K562 (cell line): ENCODE results near the gene AFF1. TPM values are rescaled to one million over a fixed set of nuclear protein-coding genes. Genes with fewer than 3 reads are reported as not detected.

ENCODE experiments used
- CREM ChIP-seq: IDR thresholded peaks from 2 replicates; pipeline ENCODE4 v1.6.1; 2014; ENCODE audit warnings: antibody characterized with exemption, low read depth
- ETV6 ChIP-seq, 3 experiments: fragments of 150-350 bp in 1 of 3; sonication (generic) in 1 of 3; formaldehyde crosslinking in 1 of 3; IDR thresholded peaks; 2 replicates each; pipeline versions ENCODE4 v1.6.1 to v1.8.0; 2014 to 2022; ENCODE audit warnings: borderline replicate concordance in 2 of 3, low read depth in 2 of 3, antibody characterized with exemption in 1 of 3, low read length in 1 of 3, mild to moderate bottlenecking in 1 of 3, missing genetic modification reagents in 1 of 3
- KDM5B ChIP-seq: fragments of 200-600 bp; sonication (generic); IDR thresholded peaks from 2 replicates; pipeline ENCODE4 v1.6.1; 2012; ENCODE audit warnings: low read depth, mild to moderate bottlenecking, moderate library complexity, low read length, control low read depth, inconsistent platforms; ENCODE audit not compliant: insufficient replicate concordance
- L3MBTL2 ChIP-seq: fragments of 450-650 bp; IDR thresholded peaks from 2 replicates; pipeline ENCODE4 v1.6.1; 2016; ENCODE audit warnings: mild to moderate bottlenecking, moderate library complexity
- MCM3 ChIP-seq: fragments of 450-650 bp; IDR thresholded peaks from 2 replicates; pipeline ENCODE4 v1.6.1; 2016
- NFE2 ChIP-seq: IDR thresholded peaks from 2 replicates; pipeline ENCODE4 v1.6.1; 2014; ENCODE audit warnings: antibody characterized with exemption, low read depth
- NFRKB ChIP-seq: fragments of 450-650 bp; IDR thresholded peaks from 2 replicates; pipeline ENCODE4 v1.6.1; 2016; ENCODE audit warnings: low read depth
- PHF21A ChIP-seq: fragments of 450-650 bp; IDR thresholded peaks from 2 replicates; pipeline ENCODE4 v1.6.1; 2017; ENCODE audit warnings: low read depth, borderline replicate concordance
- PML ChIP-seq: IDR thresholded peaks from 2 replicates; pipeline ENCODE4 v1.6.1; 2012; ENCODE audit warnings: low read length, inconsistent platforms
- SMAD1 ChIP-seq: fragments of 150-350 bp; IDR thresholded peaks from 2 replicates; pipeline ENCODE4 v1.6.1; 2014; ENCODE audit warnings: low read length, low read depth; ENCODE audit not compliant: partially characterized antibody
- SMARCE1 ChIP-seq: fragments of 450-650 bp; IDR thresholded peaks from 2 replicates; pipeline ENCODE4 v1.7.1; 2016; ENCODE audit warnings: mild to moderate bottlenecking
- SP1 ChIP-seq: sonication (generic); formaldehyde crosslinking; IDR thresholded peaks from 2 replicates; pipeline ENCODE4 v1.8.1; 2022; ENCODE audit warnings: mild to moderate bottlenecking, missing genetic modification reagents
- SRF ChIP-seq, 2 experiments: fragments of 250-450, 450-650 bp in 1 of 2; sonication (Bioruptor Pico) in 1 of 2; sonication (generic) in 1 of 2; formaldehyde crosslinking; IDR thresholded peaks; 2 replicates each; pipeline versions ENCODE4 v1.5.0 to v1.5.1; 2020 to 2022; ENCODE audit warnings: mild to moderate bottlenecking in 1 of 2, missing genetic modification reagents in 1 of 2
- STAG1 ChIP-seq: sonication (generic); formaldehyde crosslinking; IDR thresholded peaks from 2 replicates; pipeline ENCODE4 v1.5.0; 2020; ENCODE audit warnings: missing genetic modification reagents, borderline replicate concordance
- TBL1XR1 ChIP-seq, 2 experiments: IDR thresholded peaks; 2 replicates each; pipeline ENCODE4 v1.6.1; 2012; ENCODE audit warnings: improper control_type of control experiment in 2 of 2, low read length in 2 of 2, mild to moderate bottlenecking in 1 of 2
- polyA plus RNA-seq, 8 experiments: library from polyadenylated mRNA; depleted of rRNA in 4 of 8; stranded (reverse) in 5 of 8; unstranded in 3 of 8; fragments of >200 nt; fragmentation: Nextera tagmentation in 2 of 8; fragmentation: Illumina TruSeq in 1 of 8; extraction: Ambion mirVana in 2 of 8; extraction: Trizol in 1 of 8; gene quantifications; 2 replicates each; pipeline versions ENCODE4 v1.2.1 to v1.2.3, GENCODE V29; 2011 to 2014; ENCODE audit warnings: inconsistent platforms in 1 of 8, missing spikeins in 1 of 8
- total RNA-seq, 7 experiments: library from RNA; depleted of rRNA in 6 of 7; stranded (reverse); fragments of >200 nt in 6 of 7; fragmentation: Illumina TruSeq in 2 of 7; extraction: Trizol in 2 of 7; gene quantifications; 2 replicates each; pipeline versions ENCODE4 v1.2.1 to v1.2.3, GENCODE V29; 2011 to 2021; ENCODE audit warnings: low replicate concordance in 1 of 7
- TF ChIP-seq, protein P1 (sequence below), 2 experiments: IDR thresholded peaks; 2 replicates each; pipeline ENCODE4 v1.6.1; 2011; ENCODE audit warnings: borderline replicate concordance in 1 of 2, control low read depth in 1 of 2, low read depth in 1 of 2, low read length in 1 of 2, mild to moderate bottlenecking in 1 of 2, mixed read lengths in 1 of 2, moderate library complexity in 1 of 2; ENCODE audit not compliant: insufficient read depth in 1 of 2, insufficient read length in 1 of 2, poor library complexity in 1 of 2, severe bottlenecking in 1 of 2; ENCODE audit errors: extremely low read depth in 1 of 2
- TF ChIP-seq, protein P2 (sequence below), 3 experiments: fragments of 200-800 bp in 1 of 3; fragments of 250-450 bp in 1 of 3; fragments of 450-650 bp in 1 of 3; sonication (Bioruptor Pico) in 1 of 3; sonication (Bioruptor generic) in 1 of 3; formaldehyde crosslinking in 1 of 3; IDR thresholded peaks; 2 replicates each; pipeline versions ENCODE4 v1.6.1 to v1.8.0; 2016 to 2022; ENCODE audit warnings: mild to moderate bottlenecking in 2 of 3, missing genetic modification characterization in 2 of 3, missing compliant biosample characterization in 1 of 3, moderate library complexity in 1 of 3
- TF ChIP-seq, protein P3 (sequence below), 2 experiments: IDR thresholded peaks; 2 replicates each; pipeline ENCODE4 v1.6.1; 2012; ENCODE audit warnings: improper control_type of control experiment in 2 of 2, low read depth in 2 of 2, low read length in 2 of 2, borderline replicate concordance in 1 of 2

The AFF1 gene
- total and polyA plus RNA-seq, 9 of the 15 experiments (the other 6 are each of a cell fraction or from before 2014, with no cell fraction given): 4.1 to 47.5 (median 17.2) TPM

DNA sequence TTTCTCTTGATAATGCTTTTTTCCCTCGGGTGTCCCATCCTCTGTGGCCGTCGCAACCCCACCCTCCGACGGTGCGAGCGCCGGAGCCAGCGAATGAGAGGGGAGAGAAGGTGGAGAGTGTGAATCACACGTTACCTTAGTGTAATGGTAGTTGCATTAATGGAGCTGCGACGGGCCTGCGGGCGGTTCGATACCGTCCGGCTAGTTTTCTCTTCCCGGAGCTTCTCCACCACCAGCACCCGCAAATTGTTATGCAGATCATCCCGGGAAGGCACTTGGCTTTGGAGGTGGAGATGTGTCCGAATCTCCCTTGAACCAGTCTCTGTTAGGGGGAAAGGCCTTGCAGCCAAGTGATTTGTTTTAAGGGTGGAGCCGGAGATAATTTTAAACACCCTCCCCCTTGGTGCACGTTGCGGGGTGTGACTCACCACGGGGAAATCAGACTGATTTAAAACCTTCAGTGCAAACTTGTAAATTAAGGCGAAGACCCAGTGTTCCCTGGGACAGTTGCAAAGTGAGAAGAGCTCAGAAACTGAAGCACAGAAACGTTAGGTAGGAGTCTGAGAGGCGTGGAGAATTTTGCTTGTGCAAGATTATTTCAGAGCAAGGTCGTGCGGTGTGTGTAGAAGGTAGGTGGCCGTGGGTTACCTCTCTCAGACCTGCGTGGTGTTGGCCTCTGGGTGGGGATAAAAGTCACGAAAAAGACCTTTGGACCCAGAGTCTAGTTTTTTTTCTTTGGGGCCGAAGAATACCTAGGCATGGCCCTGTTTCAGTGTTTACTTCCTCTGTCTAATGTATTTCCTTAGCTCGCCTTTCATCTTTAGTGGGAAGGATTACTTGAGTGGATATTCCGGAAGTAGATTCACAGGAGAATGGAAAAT is 1.3 kb downstream of the AFF1 start (continued):
- peak; percentile 86 for TF ChIP-seq L3MBTL2
- TF ChIP-seq, protein P1, sequence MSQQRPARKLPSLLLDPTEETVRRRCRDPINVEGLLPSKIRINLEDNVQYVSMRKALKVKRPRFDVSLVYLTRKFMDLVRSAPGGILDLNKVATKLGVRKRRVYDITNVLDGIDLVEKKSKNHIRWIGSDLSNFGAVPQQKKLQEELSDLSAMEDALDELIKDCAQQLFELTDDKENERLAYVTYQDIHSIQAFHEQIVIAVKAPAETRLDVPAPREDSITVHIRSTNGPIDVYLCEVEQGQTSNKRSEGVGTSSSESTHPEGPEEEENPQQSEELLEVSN (IDR thresholded peaks at IDR 0.05; ENCODE audit: borderline replicate concordance in 1 of 2, extremely low read depth in 1 of 2, insufficient read depth in 1 of 2, insufficient read length in 1 of 2, low read depth in 1 of 2, low read length in 1 of 2, poor library complexity in 1 of 2, severe bottlenecking in 1 of 2): peak; percentile 25 to 49
- TF ChIP-seq KDM5B: peak; percentile 57
- TF ChIP-seq SP1 (CRISPR knock-in tag): peak; percentile 35; the same call in 1 of the 2 replicates
- TF ChIP-seq MCM3: no peak
- TF ChIP-seq NFRKB: 0 out of 2 replicates have a peak, but pooled peaks have one; percentile 12
- TF ChIP-seq TBL1XR1 (IDR thresholded peaks at IDR 0.05; ENCODE audit: low read length in 2 of 2): peak in 1 of 2 experiments; percentile 65; a peak in 2 of 4 replicates
- TF ChIP-seq ETV6 (IDR thresholded peaks at IDR 0.05; ENCODE audit: borderline replicate concordance in 1 of 2, low read depth in 2 of 2, low read length in 1 of 2): no peak; a peak in 1 of 4 replicates
- no peak for TF ChIP-seq ETV6 (CRISPR knock-in tag; IDR thresholded peaks at IDR 0.05; ENCODE audit: borderline replicate concordance)
- TF ChIP-seq, protein P2, sequence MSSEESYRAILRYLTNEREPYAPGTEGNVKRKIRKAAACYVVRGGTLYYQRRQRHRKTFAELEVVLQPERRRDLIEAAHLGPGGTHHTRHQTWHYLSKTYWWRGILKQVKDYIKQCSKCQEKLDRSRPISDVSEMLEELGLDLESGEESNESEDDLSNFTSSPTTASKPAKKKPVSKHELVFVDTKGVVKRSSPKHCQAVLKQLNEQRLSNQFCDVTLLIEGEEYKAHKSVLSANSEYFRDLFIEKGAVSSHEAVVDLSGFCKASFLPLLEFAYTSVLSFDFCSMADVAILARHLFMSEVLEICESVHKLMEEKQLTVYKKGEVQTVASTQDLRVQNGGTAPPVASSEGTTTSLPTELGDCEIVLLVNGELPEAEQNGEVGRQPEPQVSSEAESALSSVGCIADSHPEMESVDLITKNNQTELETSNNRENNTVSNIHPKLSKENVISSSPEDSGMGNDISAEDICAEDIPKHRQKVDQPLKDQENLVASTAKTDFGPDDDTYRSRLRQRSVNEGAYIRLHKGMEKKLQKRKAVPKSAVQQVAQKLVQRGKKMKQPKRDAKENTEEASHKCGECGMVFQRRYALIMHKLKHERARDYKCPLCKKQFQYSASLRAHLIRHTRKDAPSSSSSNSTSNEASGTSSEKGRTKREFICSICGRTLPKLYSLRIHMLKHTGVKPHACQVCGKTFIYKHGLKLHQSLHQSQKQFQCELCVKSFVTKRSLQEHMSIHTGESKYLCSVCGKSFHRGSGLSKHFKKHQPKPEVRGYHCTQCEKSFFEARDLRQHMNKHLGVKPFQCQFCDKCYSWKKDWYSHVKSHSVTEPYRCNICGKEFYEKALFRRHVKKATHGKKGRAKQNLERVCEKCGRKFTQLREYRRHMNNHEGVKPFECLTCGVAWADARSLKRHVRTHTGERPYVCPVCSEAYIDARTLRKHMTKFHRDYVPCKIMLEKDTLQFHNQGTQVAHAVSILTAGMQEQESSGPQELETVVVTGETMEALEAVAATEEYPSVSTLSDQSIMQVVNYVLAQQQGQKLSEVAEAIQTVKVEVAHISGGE (CRISPR knock-in tag; IDR thresholded peaks at IDR 0.05): 0 out of 6 replicates have a peak, but pooled peaks of 1 of the 3 experiments have one; percentile 21
- TF ChIP-seq SMARCE1: peak; percentile 63
- peak; percentile 3; the same call in 1 of the 2 replicates for TF ChIP-seq NFE2
- TF ChIP-seq CREM: peak; percentile 32; the same call in 1 of the 2 replicates
- TF ChIP-seq PHF21A: 0 out of 2 replicates have a peak, but pooled peaks have one; percentile 47
- peak in 1 of 2 experiments; percentile 52; a peak in 1 of 4 replicates for TF ChIP-seq SRF (CRISPR knock-in tag; IDR thresholded peaks at IDR 0.05)
- peak; percentile 66 for TF ChIP-seq SMAD1
- TF ChIP-seq, protein P3, sequence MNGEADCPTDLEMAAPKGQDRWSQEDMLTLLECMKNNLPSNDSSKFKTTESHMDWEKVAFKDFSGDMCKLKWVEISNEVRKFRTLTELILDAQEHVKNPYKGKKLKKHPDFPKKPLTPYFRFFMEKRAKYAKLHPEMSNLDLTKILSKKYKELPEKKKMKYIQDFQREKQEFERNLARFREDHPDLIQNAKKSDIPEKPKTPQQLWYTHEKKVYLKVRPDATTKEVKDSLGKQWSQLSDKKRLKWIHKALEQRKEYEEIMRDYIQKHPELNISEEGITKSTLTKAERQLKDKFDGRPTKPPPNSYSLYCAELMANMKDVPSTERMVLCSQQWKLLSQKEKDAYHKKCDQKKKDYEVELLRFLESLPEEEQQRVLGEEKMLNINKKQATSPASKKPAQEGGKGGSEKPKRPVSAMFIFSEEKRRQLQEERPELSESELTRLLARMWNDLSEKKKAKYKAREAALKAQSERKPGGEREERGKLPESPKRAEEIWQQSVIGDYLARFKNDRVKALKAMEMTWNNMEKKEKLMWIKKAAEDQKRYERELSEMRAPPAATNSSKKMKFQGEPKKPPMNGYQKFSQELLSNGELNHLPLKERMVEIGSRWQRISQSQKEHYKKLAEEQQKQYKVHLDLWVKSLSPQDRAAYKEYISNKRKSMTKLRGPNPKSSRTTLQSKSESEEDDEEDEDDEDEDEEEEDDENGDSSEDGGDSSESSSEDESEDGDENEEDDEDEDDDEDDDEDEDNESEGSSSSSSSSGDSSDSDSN (IDR thresholded peaks at IDR 0.05; ENCODE audit: borderline replicate concordance in 1 of 2, low read depth in 2 of 2, low read length in 2 of 2): peak in 1 of 2 experiments; percentile 47; a peak in 2 of 4 replicates
- peak; percentile 63; the same call in 1 of the 2 replicates for TF ChIP-seq PML
- no peak for TF ChIP-seq STAG1 (CRISPR knock-in tag)
